ENCODE measurements around the gene WDR70. TPM values are rescaled to one million over a fixed set of nuclear protein-coding genes. Genes with fewer than 3 reads are reported as not detected.

Gene WDR70
- total RNA-seq, 1 experiment from 2014 or later: 31.3 TPM

DNA sequence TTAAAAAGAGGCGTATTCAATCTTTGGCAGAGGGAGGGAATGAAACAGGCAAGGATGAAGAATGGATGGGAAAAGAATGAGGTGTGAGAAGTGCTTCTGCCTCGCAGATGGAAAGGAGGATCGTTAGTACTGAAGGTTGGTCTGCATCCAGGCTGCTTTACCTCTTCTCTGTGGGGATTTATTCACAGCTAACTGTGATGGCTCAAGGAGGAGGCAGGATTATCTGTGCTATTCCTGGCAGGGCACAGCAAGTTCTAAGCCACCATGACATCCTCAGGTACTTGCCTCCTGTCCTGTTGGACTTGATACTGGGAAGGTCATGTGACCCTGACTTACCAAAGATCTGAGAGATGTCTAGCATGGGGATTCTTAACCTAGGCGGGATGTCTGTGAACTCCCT lies 376.5 kb downstream of the WDR70 start:
- no peak for DNase-seq (ENCODE audit: unreplicated experiment)
- ChIA-PET CTCF (interaction anchor here (0.6 kb wide), 1 partner anchor 438 kb away, joined by 4 read pairs; no protein-coding TSS in a partner anchor), POLR2A (no interaction called here)
- no peaks in the 10 kb centered on the region for H3K36me3 Mint-ChIP-seq (ENCODE audit: insufficient read depth, unreplicated experiment)
- H3K4me3 Mint-ChIP-seq (ENCODE audit: unreplicated experiment): no peak overlapping the region
- peaks cover 9% of the 10 kb centered on the region for H3K4me1 Mint-ChIP-seq (ENCODE audit: insufficient read depth, unreplicated experiment)
- BruUV-seq (replicated peaks): no TSS peak
- H3K27ac Mint-ChIP-seq (ENCODE audit: low read depth, unreplicated experiment): no peak overlapping the region
- TF ChIP-seq, protein P1, sequence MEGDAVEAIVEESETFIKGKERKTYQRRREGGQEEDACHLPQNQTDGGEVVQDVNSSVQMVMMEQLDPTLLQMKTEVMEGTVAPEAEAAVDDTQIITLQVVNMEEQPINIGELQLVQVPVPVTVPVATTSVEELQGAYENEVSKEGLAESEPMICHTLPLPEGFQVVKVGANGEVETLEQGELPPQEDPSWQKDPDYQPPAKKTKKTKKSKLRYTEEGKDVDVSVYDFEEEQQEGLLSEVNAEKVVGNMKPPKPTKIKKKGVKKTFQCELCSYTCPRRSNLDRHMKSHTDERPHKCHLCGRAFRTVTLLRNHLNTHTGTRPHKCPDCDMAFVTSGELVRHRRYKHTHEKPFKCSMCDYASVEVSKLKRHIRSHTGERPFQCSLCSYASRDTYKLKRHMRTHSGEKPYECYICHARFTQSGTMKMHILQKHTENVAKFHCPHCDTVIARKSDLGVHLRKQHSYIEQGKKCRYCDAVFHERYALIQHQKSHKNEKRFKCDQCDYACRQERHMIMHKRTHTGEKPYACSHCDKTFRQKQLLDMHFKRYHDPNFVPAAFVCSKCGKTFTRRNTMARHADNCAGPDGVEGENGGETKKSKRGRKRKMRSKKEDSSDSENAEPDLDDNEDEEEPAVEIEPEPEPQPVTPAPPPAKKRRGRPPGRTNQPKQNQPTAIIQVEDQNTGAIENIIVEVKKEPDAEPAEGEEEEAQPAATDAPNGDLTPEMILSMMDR (IDR thresholded peaks at IDR 0.05; ENCODE audit: unreplicated experiment): no peak
- H3K9me3 Mint-ChIP-seq (ENCODE audit: unreplicated experiment): no peaks in the 10 kb centered on the region
- intact Hi-C loops (cut with micrococcal nuclease): loop anchor here (5.0 to 10.0 kb wide), 2 partner anchors 223 to 341 kb away; no protein-coding TSS in a partner anchor
- no peaks in the 10 kb centered on the region for H3K27me3 Mint-ChIP-seq (ENCODE audit: insufficient read depth, unreplicated experiment)

DNA sequence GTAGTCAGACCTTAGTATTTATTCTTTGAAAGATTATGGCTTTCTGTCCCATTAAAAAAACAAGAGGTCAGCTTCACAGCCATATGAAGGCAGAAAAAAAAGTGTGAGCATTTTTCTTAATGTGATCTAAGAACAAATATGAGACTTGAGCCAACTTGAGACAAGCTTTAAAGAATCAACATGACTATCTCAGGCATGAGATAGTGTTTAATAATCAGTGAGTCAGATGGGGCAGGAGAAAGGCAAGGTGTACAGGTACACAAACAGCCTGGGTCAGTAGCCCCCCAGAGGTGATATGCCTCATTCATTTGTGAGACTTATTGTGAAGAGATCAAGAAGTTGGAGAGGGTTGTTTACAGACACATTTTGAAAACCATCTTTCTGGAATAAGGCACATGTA lies 377.1 kb downstream of the WDR70 start:
- Mint-ChIP-seq H3K36me3 (ENCODE audit: insufficient read depth, unreplicated experiment) (no peaks in the 10 kb centered on the region), H3K9me3 (ENCODE audit: unreplicated experiment) (no peaks in the 10 kb centered on the region), H3K27me3 (ENCODE audit: insufficient read depth, unreplicated experiment) (no peaks in the 10 kb centered on the region), H3K27ac (ENCODE audit: low read depth, unreplicated experiment) (no peak overlapping the region), H3K4me3 (ENCODE audit: unreplicated experiment) (no peak overlapping the region), H3K4me1 (ENCODE audit: insufficient read depth, unreplicated experiment) (peaks cover 2% of the 10 kb centered on the region)
- no TSS peak for BruUV-seq (replicated peaks)
- CTCF ChIA-PET: interaction anchor here (0.6 kb wide), 1 partner anchor 437 kb away, joined by 4 read pairs; no protein-coding TSS in a partner anchor
- no peak for DNase-seq (ENCODE audit: unreplicated experiment)
- intact Hi-C loops (cut with micrococcal nuclease): loop anchor here (5.0 to 10.0 kb wide), 2 partner anchors 224 to 341 kb away; no protein-coding TSS in a partner anchor
- POLR2A ChIA-PET: no interaction called here
- TF ChIP-seq, protein P1 (IDR thresholded peaks at IDR 0.05; ENCODE audit: unreplicated experiment): no peak

DNA sequence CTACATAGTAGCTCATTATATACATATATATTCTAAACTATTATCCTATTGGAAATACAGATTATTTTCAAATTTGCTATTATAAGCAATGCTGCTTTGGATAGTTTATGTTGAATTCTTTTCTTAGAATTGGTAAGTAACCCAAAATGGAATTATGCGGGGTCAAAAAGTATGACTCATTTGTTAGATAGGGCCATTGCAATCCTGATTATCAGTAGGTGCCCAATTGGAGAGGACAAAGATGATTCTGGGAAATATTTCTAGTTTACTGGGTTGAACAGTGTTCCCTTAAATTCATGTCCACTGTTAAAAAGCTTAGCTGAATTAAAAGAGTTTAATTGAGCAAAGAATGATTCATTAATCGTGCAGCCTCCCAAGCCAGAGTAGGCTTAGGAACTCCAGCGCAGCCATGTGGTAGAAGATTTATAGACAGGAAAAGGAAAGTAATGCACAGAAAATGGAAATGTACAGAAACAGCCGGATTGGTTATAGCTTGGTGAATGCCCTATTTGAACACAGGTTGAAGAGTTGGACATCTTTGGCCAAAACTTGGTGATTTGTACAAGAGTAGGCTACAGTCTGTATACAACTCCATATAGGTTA lies 379.0 kb downstream of the WDR70 start:
- BruUV-seq (replicated peaks): no TSS peak
- POLR2A ChIA-PET: interaction anchor here (0.7 to 1.2 kb wide), 3 partner anchors 33 to 342 kb away, joined by 3 read pairs; no protein-coding TSS in a partner anchor
- no peak overlapping the region for H3K27ac Mint-ChIP-seq (ENCODE audit: low read depth, unreplicated experiment)
- no peaks in the 10 kb centered on the region for H3K4me1 Mint-ChIP-seq (ENCODE audit: insufficient read depth, unreplicated experiment)
- H3K4me3 Mint-ChIP-seq (ENCODE audit: unreplicated experiment): no peak overlapping the region
- H3K9me3 Mint-ChIP-seq (ENCODE audit: unreplicated experiment): no peaks in the 10 kb centered on the region
- intact Hi-C loops (cut with micrococcal nuclease): loop anchor here (5.0 to 10.0 kb wide), 2 partner anchors 226 to 343 kb away; no protein-coding TSS in a partner anchor
- CTCF ChIA-PET: interaction anchor here (0.6 to 1.4 kb wide), 5 partner anchors 9 to 351 kb away, joined by 3 to 4 read pairs (median 3); no protein-coding TSS in a partner anchor
- TF ChIP-seq, protein P1 (IDR thresholded peaks at IDR 0.05; ENCODE audit: unreplicated experiment): no peak
- peak; percentile 7 for DNase-seq (ENCODE audit: unreplicated experiment)
- no peaks in the 10 kb centered on the region for H3K27me3 Mint-ChIP-seq (ENCODE audit: insufficient read depth, unreplicated experiment)
- H3K36me3 Mint-ChIP-seq (ENCODE audit: insufficient read depth, unreplicated experiment): no peaks in the 10 kb centered on the region

DNA sequence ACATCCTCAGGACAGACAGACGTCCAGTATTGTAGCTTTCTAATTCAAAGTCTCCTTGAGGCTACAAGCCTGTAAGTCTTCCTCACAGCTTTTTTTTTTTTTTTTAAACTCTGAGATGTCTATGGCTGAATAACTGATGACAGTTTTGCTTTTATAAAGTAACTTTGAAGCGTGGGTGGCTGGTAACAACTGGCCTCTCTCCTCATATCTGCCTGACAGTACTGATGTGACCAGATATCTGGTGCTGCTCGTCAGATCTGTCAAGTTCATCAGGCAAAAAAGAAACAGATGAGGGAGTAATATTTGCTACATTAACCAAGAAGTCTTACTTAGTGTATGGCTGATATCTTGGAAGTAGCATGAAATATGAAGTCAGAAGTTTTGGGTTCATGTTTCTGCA lies 388.1 kb downstream of the WDR70 start:
- Mint-ChIP-seq H3K9me3 (ENCODE audit: unreplicated experiment) (no peaks in the 10 kb centered on the region), H3K36me3 (ENCODE audit: insufficient read depth, unreplicated experiment) (no peaks in the 10 kb centered on the region), H3K4me3 (ENCODE audit: unreplicated experiment) (no peak overlapping the region), H3K4me1 (ENCODE audit: insufficient read depth, unreplicated experiment) (peaks cover 13% of the 10 kb centered on the region), H3K27me3 (ENCODE audit: insufficient read depth, unreplicated experiment) (no peaks in the 10 kb centered on the region), H3K27ac (ENCODE audit: low read depth, unreplicated experiment) (no peak overlapping the region)
- BruUV-seq (replicated peaks): no TSS peak
- DNase-seq (ENCODE audit: unreplicated experiment): no peak
- ChIA-PET CTCF (interaction anchor here (0.6 to 0.7 kb wide), 2 partner anchors 9 to 63 kb away, joined by 3 to 4 read pairs; no protein-coding TSS in a partner anchor), POLR2A (interaction anchor here (0.6 kb wide), 1 partner anchor 276 kb away, joined by 3 read pairs; no protein-coding TSS in a partner anchor)
- intact Hi-C loops (cut with micrococcal nuclease): no loop called here
- TF ChIP-seq, protein P1 (IDR thresholded peaks at IDR 0.05; ENCODE audit: unreplicated experiment): no peak
